GM12878 (cell line): ENCODE data around the gene GTF2B. TPM values are rescaled to one million over a fixed set of nuclear protein-coding genes. Genes with fewer than 3 reads are reported as not detected.
A peak's percentile ranks its signal among the peaks of the same experiment; 100 is the strongest.

Experiments
- CEBPB ChIP-seq, 2 experiments: fragments of 150-350 bp in 1 of 2; IDR thresholded peaks; 2 replicates each; pipeline ENCODE4 v1.6.1; 2012 to 2014; ENCODE audit warnings: low read depth in 2 of 2, low read length in 2 of 2, borderline replicate concordance in 1 of 2, inconsistent platforms in 1 of 2
- ELK1 ChIP-seq: IDR thresholded peaks from 2 replicates; pipeline ENCODE4 v1.6.1; 2012; ENCODE audit warnings: low read depth, low read length, improper control_type of control experiment
- EP300 ChIP-seq, 2 experiments: fragments of 150-350 bp in 1 of 2; IDR thresholded peaks; 2 replicates each; pipeline ENCODE4 v1.6.1; 2011 to 2012; ENCODE audit warnings: low read depth in 2 of 2, low read length in 2 of 2, borderline replicate concordance in 1 of 2, improper control_type of control experiment in 1 of 2, inconsistent platforms in 1 of 2; ENCODE audit not compliant: control insufficient read depth in 1 of 2
- GABPA ChIP-seq: IDR thresholded peaks from 2 replicates; pipeline ENCODE4 v1.6.1; 2014; ENCODE audit warnings: antibody characterized with exemption, low read depth, mild to moderate bottlenecking, inconsistent platforms
- IRF3 ChIP-seq: fragments of 450-650 bp; IDR thresholded peaks from 2 replicates; pipeline ENCODE4 v1.6.1; 2014; ENCODE audit warnings: mild to moderate bottlenecking
- KDM1A ChIP-seq: fragments of 200-600 bp; sonication (generic); IDR thresholded peaks from 2 replicates; pipeline ENCODE4 v1.6.1; 2016; ENCODE audit warnings: borderline replicate concordance
- MEF2B ChIP-seq: fragments of 450-650 bp; IDR thresholded peaks from 2 replicates; pipeline ENCODE4 v1.6.1; 2018; ENCODE audit warnings: mild to moderate bottlenecking, moderate library complexity; ENCODE audit not compliant: partially characterized antibody, poor library complexity, severe bottlenecking
- MTA3 ChIP-seq: IDR thresholded peaks from 2 replicates; pipeline ENCODE4 v1.6.1; 2012; ENCODE audit warnings: low read length, inconsistent platforms, borderline replicate concordance
- NFIC ChIP-seq: IDR thresholded peaks from 2 replicates; pipeline ENCODE4 v1.6.1; 2012; ENCODE audit warnings: low read depth, mild to moderate bottlenecking, inconsistent platforms, low read length, moderate library complexity
- POLR2AphosphoS5 ChIP-seq: IDR thresholded peaks from 2 replicates; pipeline ENCODE4 v1.6.1; 2011; ENCODE audit warnings: mild to moderate bottlenecking, low read length, inconsistent platforms
- RAD21 ChIP-seq: IDR thresholded peaks from 2 replicates; pipeline ENCODE4 v1.6.1; 2011; ENCODE audit warnings: mild to moderate bottlenecking, low read depth, low read length, moderate library complexity; ENCODE audit not compliant: insufficient read depth
- RB1 ChIP-seq: fragments of 450-650 bp; formaldehyde crosslinking; IDR thresholded peaks from 2 replicates; pipeline ENCODE4 v1.6.1; 2017; ENCODE audit warnings: mild to moderate bottlenecking, borderline replicate concordance
- RFX5 ChIP-seq: IDR thresholded peaks from 2 replicates; pipeline ENCODE4 v1.6.1; 2011; ENCODE audit warnings: low read depth, low read length, improper control_type of control experiment
- SIN3A ChIP-seq: IDR thresholded peaks from 2 replicates; pipeline ENCODE4 v1.6.1; 2012; ENCODE audit warnings: low read depth, low read length, improper control_type of control experiment
- SMAD5 ChIP-seq: IDR thresholded peaks from 2 replicates; pipeline ENCODE4 v1.6.1; 2016; ENCODE audit warnings: antibody characterized with exemption, low read depth
- SMC3 ChIP-seq: IDR thresholded peaks from 2 replicates; pipeline ENCODE4 v1.6.1; 2011; ENCODE audit warnings: low read length, improper control_type of control experiment, borderline replicate concordance
- SUPT20H ChIP-seq: IDR thresholded peaks from 2 replicates; pipeline ENCODE4 v1.6.1; 2011; ENCODE audit warnings: low read depth, mild to moderate bottlenecking, low read length, moderate library complexity, borderline replicate concordance; ENCODE audit not compliant: control insufficient read depth
- TAF1 ChIP-seq: IDR thresholded peaks from 2 replicates; pipeline ENCODE4 v1.6.1; 2011; ENCODE audit warnings: mild to moderate bottlenecking, low read depth, low read length, borderline replicate concordance
- TCF3 ChIP-seq: IDR thresholded peaks from 2 replicates; pipeline ENCODE4 v1.6.1; 2012; ENCODE audit warnings: low read depth, mild to moderate bottlenecking, low read length, borderline replicate concordance; ENCODE audit not compliant: insufficient read depth
- ZBED1 ChIP-seq: IDR thresholded peaks from 2 replicates; pipeline ENCODE4 v1.6.1; 2016; ENCODE audit warnings: borderline replicate concordance
- ZNF207 ChIP-seq: fragments of 450-650 bp; IDR thresholded peaks from 2 replicates; pipeline ENCODE4 v1.6.1; 2014; ENCODE audit warnings: antibody characterized with exemption, mild to moderate bottlenecking, borderline replicate concordance
- polyA plus RNA-seq, 11 experiments: library from polyadenylated mRNA; depleted of rRNA in 4 of 11; unstranded in 6 of 11; stranded (reverse) in 5 of 11; fragments of >200 nt; fragmentation: Nextera tagmentation in 4 of 11; fragmentation: Illumina TruSeq in 1 of 11; extraction: Ambion mirVana in 4 of 11; extraction: Trizol in 1 of 11; gene quantifications; 1 replicate in 1 of 11; 2 replicates in 10 of 11; pipeline versions ENCODE4 v1.2.1 to v1.2.3, GENCODE V29; 2011 to 2016; ENCODE audit warnings: inconsistent platforms in 2 of 11, missing spikeins in 2 of 11, low read depth in 1 of 11
- total RNA-seq, 4 experiments: library from RNA; depleted of rRNA in 3 of 4; stranded (reverse); fragments of >200 nt in 3 of 4; fragmentation: Illumina TruSeq in 1 of 4; extraction: Trizol in 1 of 4; gene quantifications; 2 replicates each; pipeline versions ENCODE4 v1.2.1 to v1.2.3, GENCODE V29; 2013 to 2021
- TF ChIP-seq, protein P1 (sequence below): fragments of 450-650 bp; IDR thresholded peaks from 2 replicates; pipeline ENCODE4 v1.6.1; 2016; ENCODE audit warnings: mild to moderate bottlenecking
- TF ChIP-seq, protein P2 (sequence below): fragments of 450-650 bp; IDR thresholded peaks from 2 replicates; pipeline ENCODE4 v1.6.1; 2017; ENCODE audit warnings: borderline replicate concordance
- TF ChIP-seq, protein P3 (sequence below): IDR thresholded peaks from 2 replicates; pipeline ENCODE4 v1.6.1; 2012; ENCODE audit warnings: low read length, inconsistent platforms

The GTF2B gene
- total and polyA plus RNA-seq, 10 of the 15 experiments (the other 5 are each of a cell fraction or from before 2014, with no cell fraction given), result 27.9 to 79.7 (median 59.5) TPM

GRCh38 chr1:88891318-88891950 is at the start of gene GTF2B (continued):
- TF ChIP-seq, protein P1, sequence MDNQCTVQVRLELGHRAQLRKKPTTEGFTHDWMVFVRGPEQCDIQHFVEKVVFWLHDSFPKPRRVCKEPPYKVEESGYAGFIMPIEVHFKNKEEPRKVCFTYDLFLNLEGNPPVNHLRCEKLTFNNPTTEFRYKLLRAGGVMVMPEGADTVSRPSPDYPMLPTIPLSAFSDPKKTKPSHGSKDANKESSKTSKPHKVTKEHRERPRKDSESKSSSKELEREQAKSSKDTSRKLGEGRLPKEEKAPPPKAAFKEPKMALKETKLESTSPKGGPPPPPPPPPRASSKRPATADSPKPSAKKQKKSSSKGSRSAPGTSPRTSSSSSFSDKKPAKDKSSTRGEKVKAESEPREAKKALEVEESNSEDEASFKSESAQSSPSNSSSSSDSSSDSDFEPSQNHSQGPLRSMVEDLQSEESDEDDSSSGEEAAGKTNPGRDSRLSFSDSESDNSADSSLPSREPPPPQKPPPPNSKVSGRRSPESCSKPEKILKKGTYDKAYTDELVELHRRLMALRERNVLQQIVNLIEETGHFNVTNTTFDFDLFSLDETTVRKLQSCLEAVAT, result peak; percentile 87
- no peak for TF ChIP-seq SMC3
- TF ChIP-seq IRF3, result peak; percentile 50; the same call in 1 of the 2 replicates
- peak; percentile 86; the same call in 1 of the 2 replicates for TF ChIP-seq ZBED1
- peak; percentile 97 for TF ChIP-seq SMAD5
- no peak for TF ChIP-seq SUPT20H
- TF ChIP-seq SIN3A, result peak; percentile 75; the same call in 1 of the 2 replicates
- TF ChIP-seq, protein P2, sequence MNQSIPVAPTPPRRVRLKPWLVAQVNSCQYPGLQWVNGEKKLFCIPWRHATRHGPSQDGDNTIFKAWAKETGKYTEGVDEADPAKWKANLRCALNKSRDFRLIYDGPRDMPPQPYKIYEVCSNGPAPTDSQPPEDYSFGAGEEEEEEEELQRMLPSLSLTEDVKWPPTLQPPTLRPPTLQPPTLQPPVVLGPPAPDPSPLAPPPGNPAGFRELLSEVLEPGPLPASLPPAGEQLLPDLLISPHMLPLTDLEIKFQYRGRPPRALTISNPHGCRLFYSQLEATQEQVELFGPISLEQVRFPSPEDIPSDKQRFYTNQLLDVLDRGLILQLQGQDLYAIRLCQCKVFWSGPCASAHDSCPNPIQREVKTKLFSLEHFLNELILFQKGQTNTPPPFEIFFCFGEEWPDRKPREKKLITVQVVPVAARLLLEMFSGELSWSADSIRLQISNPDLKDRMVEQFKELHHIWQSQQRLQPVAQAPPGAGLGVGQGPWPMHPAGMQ, result no peak
- no peak for TF ChIP-seq KDM1A
- TF ChIP-seq NFIC, result no peak
- TF ChIP-seq, protein P3, sequence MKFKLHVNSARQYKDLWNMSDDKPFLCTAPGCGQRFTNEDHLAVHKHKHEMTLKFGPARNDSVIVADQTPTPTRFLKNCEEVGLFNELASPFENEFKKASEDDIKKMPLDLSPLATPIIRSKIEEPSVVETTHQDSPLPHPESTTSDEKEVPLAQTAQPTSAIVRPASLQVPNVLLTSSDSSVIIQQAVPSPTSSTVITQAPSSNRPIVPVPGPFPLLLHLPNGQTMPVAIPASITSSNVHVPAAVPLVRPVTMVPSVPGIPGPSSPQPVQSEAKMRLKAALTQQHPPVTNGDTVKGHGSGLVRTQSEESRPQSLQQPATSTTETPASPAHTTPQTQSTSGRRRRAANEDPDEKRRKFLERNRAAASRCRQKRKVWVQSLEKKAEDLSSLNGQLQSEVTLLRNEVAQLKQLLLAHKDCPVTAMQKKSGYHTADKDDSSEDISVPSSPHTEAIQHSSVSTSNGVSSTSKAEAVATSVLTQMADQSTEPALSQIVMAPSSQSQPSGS, result peak; percentile 93
- TF ChIP-seq ELK1, result 0 out of 2 replicates have a peak, but pooled peaks have one; percentile 57
- peak in 1 of 2 experiments; percentile 61; a peak in 2 of 4 replicates for TF ChIP-seq EP300 (IDR thresholded peaks at IDR 0.05; ENCODE audit: borderline replicate concordance in 1 of 2, control insufficient read depth in 1 of 2, low read depth in 2 of 2, low read length in 2 of 2)
- TF ChIP-seq MEF2B, result peak; percentile 65
- peak; percentile 89 for TF ChIP-seq TCF3
- TF ChIP-seq RB1, result peak; percentile 87; the same call in 1 of the 2 replicates
- 0 out of 2 replicates have a peak, but pooled peaks have one; percentile 11 for TF ChIP-seq MTA3
- peak; percentile 100 for TF ChIP-seq POLR2AphosphoS5
- TF ChIP-seq GABPA, result no peak
- TF ChIP-seq ZNF207, result peak; percentile 98
- TF ChIP-seq TAF1, result peak; percentile 100
- TF ChIP-seq RFX5, result 0 out of 2 replicates have a peak, but pooled peaks have one; percentile 28
- TF ChIP-seq RAD21, result no peak
- TF ChIP-seq CEBPB (IDR thresholded peaks at IDR 0.05; ENCODE audit: borderline replicate concordance in 1 of 2, low read depth in 2 of 2, low read length in 2 of 2), result no peak
